ENCODE data around the gene ALOX12B. TPM values are rescaled to one million over a fixed set of nuclear protein-coding genes. Genes with fewer than 3 reads are reported as not detected.

The ALOX12B gene
- total and polyA plus RNA-seq, 2 experiments from 2014 or later, result 0.16 to 1.4 TPM

GRCh38 chr17:8100763-8101162 lies 13.2 kb upstream of the ALOX12B start:
- Histone ChIP-seq H3K27me3 (ENCODE audit: insufficient read depth) (no peaks in the 10 kb centered on the region), H3K4me1 (ENCODE audit: insufficient read depth) (no peaks in the 10 kb centered on the region), H3K79me2 (replicated peaks; ENCODE audit: insufficient read depth) (no peaks in the 10 kb centered on the region), H3F3A (replicated peaks; ENCODE audit: low read depth) (no peaks in the 10 kb centered on the region), H3K27ac (ENCODE audit: low read depth) (no peak overlapping the region), H3K4me3 (no peak overlapping the region), H4K20me1 (replicated peaks; ENCODE audit: insufficient read depth) (no peaks in the 10 kb centered on the region), H3K9me2 (ENCODE audit: insufficient read depth) (no peaks in the 10 kb centered on the region; the same call in 1 of the 2 replicates), H3K36me3 (ENCODE audit: insufficient read depth) (no peaks in the 10 kb centered on the region), H3K4me2 (no peak overlapping the region), H2AFZ (no peak overlapping the region)
- no peak for TF ChIP-seq ETS1 (IDR thresholded peaks at IDR 0.05)
- TF ChIP-seq STAT1 (IDR thresholded peaks at IDR 0.05; ENCODE audit: unreplicated experiment), result no peak
- no peak for TF ChIP-seq NANOG (IDR thresholded peaks at IDR 0.05; ENCODE audit: borderline replicate concordance)
- TF ChIP-seq POLR2AphosphoS5 (IDR thresholded peaks at IDR 0.05; ENCODE audit: low read depth), result no peak
- no peak for TF ChIP-seq EZH2phosphoT487 (IDR thresholded peaks at IDR 0.05; ENCODE audit: unreplicated experiment)
- TF ChIP-seq CREB1 (CRISPR knock-in tag; IDR thresholded peaks at IDR 0.05; ENCODE audit: low read depth), result no peak
- no peak for TF ChIP-seq ZNF114 (CRISPR knock-in tag; IDR thresholded peaks at IDR 0.05)
- TF ChIP-seq, protein P1, sequence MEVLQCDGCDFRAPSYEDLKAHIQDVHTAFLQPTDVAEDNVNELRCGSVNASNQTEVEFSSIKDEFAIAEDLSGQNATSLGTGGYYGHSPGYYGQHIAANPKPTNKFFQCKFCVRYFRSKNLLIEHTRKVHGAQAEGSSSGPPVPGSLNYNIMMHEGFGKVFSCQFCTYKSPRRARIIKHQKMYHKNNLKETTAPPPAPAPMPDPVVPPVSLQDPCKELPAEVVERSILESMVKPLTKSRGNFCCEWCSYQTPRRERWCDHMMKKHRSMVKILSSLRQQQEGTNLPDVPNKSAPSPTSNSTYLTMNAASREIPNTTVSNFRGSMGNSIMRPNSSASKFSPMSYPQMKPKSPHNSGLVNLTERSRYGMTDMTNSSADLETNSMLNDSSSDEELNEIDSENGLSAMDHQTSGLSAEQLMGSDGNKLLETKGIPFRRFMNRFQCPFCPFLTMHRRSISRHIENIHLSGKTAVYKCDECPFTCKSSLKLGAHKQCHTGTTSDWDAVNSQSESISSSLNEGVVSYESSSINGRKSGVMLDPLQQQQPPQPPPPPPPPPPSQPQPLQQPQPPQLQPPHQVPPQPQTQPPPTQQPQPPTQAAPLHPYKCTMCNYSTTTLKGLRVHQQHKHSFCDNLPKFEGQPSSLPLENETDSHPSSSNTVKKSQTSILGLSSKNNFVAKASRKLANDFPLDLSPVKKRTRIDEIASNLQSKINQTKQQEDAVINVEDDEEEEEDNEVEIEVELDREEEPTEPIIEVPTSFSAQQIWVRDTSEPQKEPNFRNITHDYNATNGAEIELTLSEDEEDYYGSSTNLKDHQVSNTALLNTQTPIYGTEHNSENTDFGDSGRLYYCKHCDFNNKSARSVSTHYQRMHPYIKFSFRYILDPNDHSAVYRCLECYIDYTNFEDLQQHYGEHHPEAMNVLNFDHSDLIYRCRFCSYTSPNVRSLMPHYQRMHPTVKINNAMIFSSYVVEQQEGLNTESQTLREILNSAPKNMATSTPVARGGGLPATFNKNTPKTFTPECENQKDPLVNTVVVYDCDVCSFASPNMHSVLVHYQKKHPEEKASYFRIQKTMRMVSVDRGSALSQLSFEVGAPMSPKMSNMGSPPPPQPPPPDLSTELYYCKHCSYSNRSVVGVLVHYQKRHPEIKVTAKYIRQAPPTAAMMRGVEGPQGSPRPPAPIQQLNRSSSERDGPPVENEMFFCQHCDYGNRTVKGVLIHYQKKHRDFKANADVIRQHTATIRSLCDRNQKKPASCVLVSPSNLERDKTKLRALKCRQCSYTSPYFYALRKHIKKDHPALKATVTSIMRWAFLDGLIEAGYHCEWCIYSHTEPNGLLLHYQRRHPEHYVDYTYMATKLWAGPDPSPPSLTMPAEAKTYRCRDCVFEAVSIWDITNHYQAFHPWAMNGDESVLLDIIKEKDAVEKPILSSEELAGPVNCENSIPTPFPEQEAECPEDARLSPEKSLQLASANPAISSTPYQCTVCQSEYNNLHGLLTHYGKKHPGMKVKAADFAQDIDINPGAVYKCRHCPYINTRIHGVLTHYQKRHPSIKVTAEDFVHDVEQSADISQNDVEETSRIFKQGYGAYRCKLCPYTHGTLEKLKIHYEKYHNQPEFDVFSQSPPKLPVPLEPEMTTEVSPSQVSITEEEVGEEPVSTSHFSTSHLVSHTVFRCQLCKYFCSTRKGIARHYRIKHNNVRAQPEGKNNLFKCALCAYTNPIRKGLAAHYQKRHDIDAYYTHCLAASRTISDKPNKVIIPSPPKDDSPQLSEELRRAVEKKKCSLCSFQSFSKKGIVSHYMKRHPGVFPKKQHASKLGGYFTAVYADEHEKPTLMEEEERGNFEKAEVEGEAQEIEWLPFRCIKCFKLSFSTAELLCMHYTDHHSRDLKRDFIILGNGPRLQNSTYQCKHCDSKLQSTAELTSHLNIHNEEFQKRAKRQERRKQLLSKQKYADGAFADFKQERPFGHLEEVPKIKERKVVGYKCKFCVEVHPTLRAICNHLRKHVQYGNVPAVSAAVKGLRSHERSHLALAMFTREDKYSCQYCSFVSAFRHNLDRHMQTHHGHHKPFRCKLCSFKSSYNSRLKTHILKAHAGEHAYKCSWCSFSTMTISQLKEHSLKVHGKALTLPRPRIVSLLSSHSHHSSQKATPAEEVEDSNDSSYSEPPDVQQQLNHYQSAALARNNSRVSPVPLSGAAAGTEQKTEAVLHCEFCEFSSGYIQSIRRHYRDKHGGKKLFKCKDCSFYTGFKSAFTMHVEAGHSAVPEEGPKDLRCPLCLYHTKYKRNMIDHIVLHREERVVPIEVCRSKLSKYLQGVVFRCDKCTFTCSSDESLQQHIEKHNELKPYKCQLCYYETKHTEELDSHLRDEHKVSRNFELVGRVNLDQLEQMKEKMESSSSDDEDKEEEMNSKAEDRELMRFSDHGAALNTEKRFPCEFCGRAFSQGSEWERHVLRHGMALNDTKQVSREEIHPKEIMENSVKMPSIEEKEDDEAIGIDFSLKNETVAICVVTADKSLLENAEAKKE (CRISPR knock-in tag; IDR thresholded peaks at IDR 0.05), result no peak
- Mint-ChIP-seq H3K9me3 (no peaks in the 10 kb centered on the region), H3K4me1 (peaks cover 4% of the 10 kb centered on the region; the same call in 2 of the 3 replicates), H3K27me3 (ENCODE audit: insufficient read depth, low read depth, poor library complexity) (peaks cover 6% of the 10 kb centered on the region), H3K27ac (no peak overlapping the region), H3K4me3 (no peak overlapping the region), H3K36me3 (ENCODE audit: low read depth) (no peaks in the 10 kb centered on the region)
- DNase-seq (ENCODE audit: low spot score) (no peak), ATAC-seq (no peak)

Data from GM23338 (cell line).